ENCODE data around the gene NXN.

The NXN gene

GRCh38 chr17:962166-962565 lies 17.4 kb downstream of the NXN start:
- DNase-seq (ENCODE audit: low read depth in 1 of 2, low spot score in 1 of 2): no peak
- no peaks in the 10 kb centered on the region for H3K27me3 ChIP-seq (ENCODE audit: insufficient read depth, poor library complexity, severe bottlenecking)
- no peak overlapping the region for H3K4me3 ChIP-seq (replicated peaks; ENCODE audit: insufficient read depth, low read length)
- TF ChIP-seq GABPA (IDR thresholded peaks at IDR 0.05; ENCODE audit: low read depth): no peak
- no peak for TF ChIP-seq CTCF (IDR thresholded peaks at IDR 0.05; ENCODE audit: insufficient read depth, low read length)
- TF ChIP-seq SPI1 (IDR thresholded peaks at IDR 0.05; ENCODE audit: borderline replicate concordance, low read depth): no peak
- no peak for TF ChIP-seq REST (IDR thresholded peaks at IDR 0.05; ENCODE audit: insufficient replicate concordance, low read depth)
- TF ChIP-seq POLR2AphosphoS5 (IDR thresholded peaks at IDR 0.05; ENCODE audit: low read depth): no peak
- H3K27ac ChIP-seq (replicated peaks): no peak overlapping the region

GRCh38 chr17:958712-959451 lies 20.7 kb downstream of the NXN start:
- DNase-seq (ENCODE audit: low read depth in 1 of 2, low spot score in 1 of 2): no peak
- H3K27ac ChIP-seq (replicated peaks): no peak overlapping the region
- H3K4me3 ChIP-seq (replicated peaks; ENCODE audit: insufficient read depth, low read length): no peak overlapping the region
- TF ChIP-seq POLR2AphosphoS5 (IDR thresholded peaks at IDR 0.05; ENCODE audit: low read depth) (no peak), SPI1 (IDR thresholded peaks at IDR 0.05; ENCODE audit: borderline replicate concordance, low read depth) (no peak)
- no peaks in the 10 kb centered on the region for H3K27me3 ChIP-seq (ENCODE audit: insufficient read depth, poor library complexity, severe bottlenecking)

- no peak for TF ChIP-seq SPI1 (IDR thresholded peaks at IDR 0.05; ENCODE audit: borderline replicate concordance, low read depth)
- TF ChIP-seq REST (IDR thresholded peaks at IDR 0.05; ENCODE audit: insufficient replicate concordance, low read depth): no peak
- no peak for TF ChIP-seq GABPA (IDR thresholded peaks at IDR 0.05; ENCODE audit: low read depth)
- TF ChIP-seq POLR2AphosphoS5 (IDR thresholded peaks at IDR 0.05; ENCODE audit: low read depth): no peak
- Histone ChIP-seq H3K4me3 (replicated peaks; ENCODE audit: insufficient read depth, low read length) (no peak overlapping the region), H3K27ac (replicated peaks) (no peak overlapping the region), H3K27me3 (ENCODE audit: insufficient read depth, poor library complexity, severe bottlenecking) (no peaks in the 10 kb centered on the region)
- no peak for DNase-seq (ENCODE audit: low read depth in 1 of 2, low spot score in 1 of 2)
Measured at GRCh38 chr17:957856-958421, 21.6 kb downstream of the NXN start.

- TF ChIP-seq CTCF (IDR thresholded peaks at IDR 0.05; ENCODE audit: insufficient read depth, low read length) (no peak), GABPA (IDR thresholded peaks at IDR 0.05; ENCODE audit: low read depth) (no peak), POLR2AphosphoS5 (IDR thresholded peaks at IDR 0.05; ENCODE audit: low read depth) (no peak), SPI1 (IDR thresholded peaks at IDR 0.05; ENCODE audit: borderline replicate concordance, low read depth) (no peak), REST (IDR thresholded peaks at IDR 0.05; ENCODE audit: insufficient replicate concordance, low read depth) (no peak)
- no peak overlapping the region for H3K4me3 ChIP-seq (replicated peaks; ENCODE audit: insufficient read depth, low read length)
- H3K27me3 ChIP-seq (ENCODE audit: insufficient read depth, poor library complexity, severe bottlenecking): no peaks in the 10 kb centered on the region
- no peak overlapping the region for H3K27ac ChIP-seq (replicated peaks)
- no peak for DNase-seq (ENCODE audit: low read depth in 1 of 2, low spot score in 1 of 2)
Measured at GRCh38 chr17:956905-957304, 22.7 kb downstream of the NXN start.

All from HL-60 (cell line).